ENCODE results near the gene STX5. TPM values are rescaled to one million over a fixed set of nuclear protein-coding genes. Genes with fewer than 3 reads are reported as not detected.
"Not testable (repeated sequence)": the region's sequence is repeated elsewhere in the genome, so short reads cannot be mapped to it uniquely, and the experiment has no call there.

Gene STX5
- total RNA-seq, 2 donors from 2014 or later, result 20.1 to 23.6 TPM

GRCh38 chr11:62843466-62843865, 11.6 kb upstream of the STX5 start:
- peaks cover 25% of the 10 kb centered on the region for H3K4me1 ChIP-seq
- intact Hi-C loops (cut with DNase I), result no loop called here
- no peak overlapping the region for H3K27ac ChIP-seq
- no peak overlapping the region for H3K4me3 ChIP-seq
- TF ChIP-seq CTCF (IDR thresholded peaks at IDR 0.05), result no peak
- no peak for TF ChIP-seq POLR2A (IDR thresholded peaks at IDR 0.05)
- no peak for DNase-seq
- no peaks in the 10 kb centered on the region for H3K27me3 ChIP-seq
- H3K36me3 ChIP-seq (replicated peaks in 1 of 2; ENCODE audit: insufficient read depth in 1 of 2, low read depth in 2 of 2), result no peaks in the 10 kb centered on the region
- WGBS, 2 donors, result 91 to 96% methylated on average over 3 of the region's 3 CpGs
- ATAC-seq, result no peak
- no peaks in the 10 kb centered on the region for H3K9me3 ChIP-seq

GRCh38 chr11:62842891-62843290, 11.0 kb upstream of the STX5 start:
- Histone ChIP-seq H3K4me1 (peaks cover 30% of the 10 kb centered on the region), H3K27ac (peak overlapping the region in 3 of 4 donors; percentile 76 to 98 (median 96))
- DNase-seq; H3K9me3 ChIP-seq; ATAC-seq; H3K4me3 ChIP-seq; intact Hi-C loops (cut with DNase I); H3K36me3 ChIP-seq (replicated peaks in 1 of 2; ENCODE audit: insufficient read depth in 1 of 2, low read depth in 2 of 2); H3K27me3 ChIP-seq: not testable (repeated sequence)
- WGBS, 2 donors, result 84 to 93% methylated on average over 8 to 9 of the region's 9 CpGs

- Histone ChIP-seq H3K27ac (peak overlapping the region; percentile 76 to 98 (median 96)), H3K4me3 (peak overlapping the region in 1 of 2 donors; percentile 26), H3K9me3 (no peaks in the 10 kb centered on the region), H3K4me1 (peaks cover 35% of the 10 kb centered on the region), H3K27me3 (no peaks in the 10 kb centered on the region), H3K36me3 (replicated peaks in 1 of 2; ENCODE audit: insufficient read depth in 1 of 2, low read depth in 2 of 2) (no peaks in the 10 kb centered on the region)
- 21 to 40% methylated on average over 19 to 30 of the region's 30 CpGs for WGBS, 2 donors
- TF ChIP-seq CTCF (IDR thresholded peaks at IDR 0.05) (no peak), POLR2A (IDR thresholded peaks at IDR 0.05) (no peak)
- ATAC-seq, result peak; percentile 4
- DNase-seq, result peak in 1 of 4 donors; percentile 34
- intact Hi-C loops (cut with DNase I), result no loop called here
Measured at GRCh38 chr11:62842171-62842741, 10.4 kb upstream of the STX5 start.

- 0% methylated on average over 31 to 33 of the region's 33 CpGs for WGBS, 2 donors
- ATAC-seq, result peak; percentile 72
- intact Hi-C loops (cut with DNase I), result no loop called here
- Histone ChIP-seq H3K4me3 (peak overlapping the region in 1 of 2 donors; percentile 26), H3K9me3 (no peaks in the 10 kb centered on the region), H3K27me3 (no peaks in the 10 kb centered on the region), H3K27ac (peak overlapping the region; percentile 76 to 98 (median 96)), H3K36me3 (replicated peaks in 1 of 2; ENCODE audit: insufficient read depth in 1 of 2, low read depth in 2 of 2) (no peaks in the 10 kb centered on the region), H3K4me1 (peaks cover 35% of the 10 kb centered on the region)
- DNase-seq, result peak; percentile 85 to 93 (median 88)
- TF ChIP-seq CTCF (IDR thresholded peaks at IDR 0.05) (peak in 3 of 7 experiments; percentile 15 to 19 (median 16)), POLR2A (IDR thresholded peaks at IDR 0.05) (peak; percentile 98 to 100 (median 100))
Measured at GRCh38 chr11:62841361-62842170, 9.7 kb upstream of the STX5 start.

GRCh38 chr11:62840721-62841360, 9.0 kb upstream of the STX5 start:
- intact Hi-C loops (cut with DNase I); H3K27me3 ChIP-seq; H3K36me3 ChIP-seq (replicated peaks in 1 of 2; ENCODE audit: insufficient read depth in 1 of 2, low read depth in 2 of 2); H3K4me3 ChIP-seq; H3K9me3 ChIP-seq: not testable (repeated sequence)
- 0% methylated on average over 30 to 41 of the region's 41 CpGs for WGBS, 2 donors
- peak; percentile 12 for ATAC-seq
- DNase-seq, result peak; percentile 65 to 73 (median 70)
- H3K27ac ChIP-seq, result peak overlapping the region; percentile 76 to 98 (median 96)
- peaks cover 35% of the 10 kb centered on the region for H3K4me1 ChIP-seq

Measured in body of pancreas (tissue), 4 donors.